ENCODE results near the gene PRR14L. TPM values are rescaled to one million over a fixed set of nuclear protein-coding genes. Genes with fewer than 3 reads are reported as not detected.
A peak's percentile ranks its signal among the peaks of the same experiment; 100 is the strongest.

PRR14L gene
- total and polyA plus RNA-seq, 2 of the 13 experiments (the other 11 are each of a cell fraction or from before 2014, with no cell fraction given) = 6.6 to 16.5 TPM

DNA sequence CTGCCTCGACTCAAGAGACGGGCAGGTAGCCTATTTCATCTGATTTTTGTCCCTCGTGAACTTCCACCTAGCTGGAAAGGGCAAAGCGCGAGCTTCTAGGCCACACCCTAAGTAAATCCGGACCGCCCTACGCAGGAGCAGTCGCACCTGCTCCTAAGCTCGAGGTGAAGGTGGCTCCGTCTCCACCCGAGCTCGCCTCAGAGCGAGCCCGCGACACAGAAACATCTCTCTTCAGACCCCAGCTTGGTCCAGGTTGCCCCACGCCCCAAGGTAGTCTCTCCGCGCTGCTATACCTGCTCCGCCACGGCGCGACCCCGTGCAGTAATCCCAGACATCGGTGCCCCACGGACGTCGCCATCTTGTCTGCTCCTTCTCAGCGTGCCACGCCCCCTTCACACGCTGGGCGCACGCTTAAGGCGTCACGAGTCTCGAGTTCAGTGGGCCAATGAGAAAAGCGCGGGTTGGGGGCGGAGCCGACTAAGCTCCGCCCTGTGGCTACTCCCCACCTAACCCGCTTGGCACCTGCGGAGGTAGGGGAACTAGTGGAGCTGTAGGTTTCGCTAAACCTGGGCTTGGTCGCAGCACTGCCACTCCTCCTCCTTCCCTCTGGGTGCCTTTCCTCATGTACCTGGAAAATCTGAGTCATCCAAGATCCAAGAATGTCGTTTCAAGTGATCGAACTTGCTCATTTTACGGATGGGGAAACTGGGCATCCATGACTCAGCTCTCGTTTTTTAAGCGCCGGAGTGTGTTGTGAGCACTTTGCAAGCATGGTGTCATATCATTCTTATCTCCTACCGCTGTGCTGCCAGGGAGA is 87.9 kb downstream of the PRR14L start, which contains the start of gene PISD (continued):
- TF ChIP-seq, protein P1, sequence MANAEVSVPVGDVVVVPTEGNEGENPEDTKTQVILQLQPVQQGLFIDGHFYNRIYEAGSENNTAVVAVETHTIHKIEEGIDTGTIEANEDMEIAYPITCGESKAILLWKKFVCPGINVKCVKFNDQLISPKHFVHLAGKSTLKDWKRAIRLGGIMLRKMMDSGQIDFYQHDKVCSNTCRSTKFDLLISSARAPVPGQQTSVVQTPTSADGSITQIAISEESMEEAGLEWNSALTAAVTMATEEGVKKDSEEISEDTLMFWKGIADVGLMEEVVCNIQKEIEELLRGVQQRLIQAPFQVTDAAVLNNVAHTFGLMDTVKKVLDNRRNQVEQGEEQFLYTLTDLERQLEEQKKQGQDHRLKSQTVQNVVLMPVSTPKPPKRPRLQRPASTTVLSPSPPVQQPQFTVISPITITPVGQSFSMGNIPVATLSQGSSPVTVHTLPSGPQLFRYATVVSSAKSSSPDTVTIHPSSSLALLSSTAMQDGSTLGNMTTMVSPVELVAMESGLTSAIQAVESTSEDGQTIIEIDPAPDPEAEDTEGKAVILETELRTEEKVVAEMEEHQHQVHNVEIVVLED (CRISPR knock-in tag; IDR thresholded peaks at IDR 0.05; ENCODE audit: borderline replicate concordance) = peak; percentile 95
- TF ChIP-seq KDM5A (IDR thresholded peaks at IDR 0.05; ENCODE audit: borderline replicate concordance, low read length) (peak; percentile 98), ZNF296 (CRISPR knock-in tag; conservative IDR thresholded peaks at IDR 0.05) (no peak), ZSCAN29 (CRISPR knock-in tag; conservative IDR thresholded peaks at IDR 0.05) (no peak; the same call in 1 of the 2 replicates), SPEN (CRISPR knock-in tag; IDR thresholded peaks at IDR 0.05; ENCODE audit: low read depth) (peak; percentile 82), NFATC3 (CRISPR knock-in tag; IDR thresholded peaks at IDR 0.05) (no peak), TAF15 (IDR thresholded peaks at IDR 0.05; ENCODE audit: low read depth, low read length, poor library complexity, severe bottlenecking) (peak; percentile 83), MAFK (conservative IDR thresholded peaks at IDR 0.05 in 1 of 2, IDR thresholded peaks at IDR 0.05 in 1 of 2; ENCODE audit: low read length in 2 of 2) (no peak), EED (CRISPR knock-in tag; IDR thresholded peaks at IDR 0.05) (no peak), YEATS2 (CRISPR knock-in tag; IDR thresholded peaks at IDR 0.05; ENCODE audit: borderline replicate concordance) (peak; percentile 85; the same call in 1 of the 2 replicates), SIN3A (IDR thresholded peaks at IDR 0.05; ENCODE audit: borderline replicate concordance, low read depth, low read length) (peak; percentile 70; the same call in 1 of the 2 replicates), KLF15 (CRISPR knock-in tag; IDR thresholded peaks at IDR 0.05; ENCODE audit: borderline replicate concordance) (no peak), TAF1 (CRISPR knock-in tag; IDR thresholded peaks at IDR 0.05) (peak; percentile 98), ZNF644 (CRISPR knock-in tag; IDR thresholded peaks at IDR 0.05; ENCODE audit: low read depth) (no peak), IRX3 (CRISPR knock-in tag; IDR thresholded peaks at IDR 0.05; ENCODE audit: borderline replicate concordance, low read depth) (no peak), CREB1 (IDR thresholded peaks at IDR 0.05) (peak; percentile 97), CREB1 (CRISPR knock-in tag; IDR thresholded peaks at IDR 0.05) (peak; percentile 100), CBX5 (CRISPR knock-in tag; IDR thresholded peaks at IDR 0.05; ENCODE audit: borderline replicate concordance) (peak; percentile 54; the same call in 1 of the 2 replicates), ARNTL (CRISPR knock-in tag; IDR thresholded peaks at IDR 0.05) (0 out of 2 replicates have a peak, but pooled peaks have one; percentile 8)
- TF ChIP-seq, protein P2, sequence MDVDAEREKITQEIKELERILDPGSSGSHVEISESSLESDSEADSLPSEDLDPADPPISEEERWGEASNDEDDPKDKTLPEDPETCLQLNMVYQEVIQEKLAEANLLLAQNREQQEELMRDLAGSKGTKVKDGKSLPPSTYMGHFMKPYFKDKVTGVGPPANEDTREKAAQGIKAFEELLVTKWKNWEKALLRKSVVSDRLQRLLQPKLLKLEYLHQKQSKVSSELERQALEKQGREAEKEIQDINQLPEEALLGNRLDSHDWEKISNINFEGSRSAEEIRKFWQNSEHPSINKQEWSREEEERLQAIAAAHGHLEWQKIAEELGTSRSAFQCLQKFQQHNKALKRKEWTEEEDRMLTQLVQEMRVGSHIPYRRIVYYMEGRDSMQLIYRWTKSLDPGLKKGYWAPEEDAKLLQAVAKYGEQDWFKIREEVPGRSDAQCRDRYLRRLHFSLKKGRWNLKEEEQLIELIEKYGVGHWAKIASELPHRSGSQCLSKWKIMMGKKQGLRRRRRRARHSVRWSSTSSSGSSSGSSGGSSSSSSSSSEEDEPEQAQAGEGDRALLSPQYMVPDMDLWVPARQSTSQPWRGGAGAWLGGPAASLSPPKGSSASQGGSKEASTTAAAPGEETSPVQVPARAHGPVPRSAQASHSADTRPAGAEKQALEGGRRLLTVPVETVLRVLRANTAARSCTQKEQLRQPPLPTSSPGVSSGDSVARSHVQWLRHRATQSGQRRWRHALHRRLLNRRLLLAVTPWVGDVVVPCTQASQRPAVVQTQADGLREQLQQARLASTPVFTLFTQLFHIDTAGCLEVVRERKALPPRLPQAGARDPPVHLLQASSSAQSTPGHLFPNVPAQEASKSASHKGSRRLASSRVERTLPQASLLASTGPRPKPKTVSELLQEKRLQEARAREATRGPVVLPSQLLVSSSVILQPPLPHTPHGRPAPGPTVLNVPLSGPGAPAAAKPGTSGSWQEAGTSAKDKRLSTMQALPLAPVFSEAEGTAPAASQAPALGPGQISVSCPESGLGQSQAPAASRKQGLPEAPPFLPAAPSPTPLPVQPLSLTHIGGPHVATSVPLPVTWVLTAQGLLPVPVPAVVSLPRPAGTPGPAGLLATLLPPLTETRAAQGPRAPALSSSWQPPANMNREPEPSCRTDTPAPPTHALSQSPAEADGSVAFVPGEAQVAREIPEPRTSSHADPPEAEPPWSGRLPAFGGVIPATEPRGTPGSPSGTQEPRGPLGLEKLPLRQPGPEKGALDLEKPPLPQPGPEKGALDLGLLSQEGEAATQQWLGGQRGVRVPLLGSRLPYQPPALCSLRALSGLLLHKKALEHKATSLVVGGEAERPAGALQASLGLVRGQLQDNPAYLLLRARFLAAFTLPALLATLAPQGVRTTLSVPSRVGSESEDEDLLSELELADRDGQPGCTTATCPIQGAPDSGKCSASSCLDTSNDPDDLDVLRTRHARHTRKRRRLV (CRISPR knock-in tag; IDR thresholded peaks at IDR 0.05) = no peak

All from HepG2 (cell line).